ENCODE measurements around the gene MYH15.

The MYH15 gene

DNA sequence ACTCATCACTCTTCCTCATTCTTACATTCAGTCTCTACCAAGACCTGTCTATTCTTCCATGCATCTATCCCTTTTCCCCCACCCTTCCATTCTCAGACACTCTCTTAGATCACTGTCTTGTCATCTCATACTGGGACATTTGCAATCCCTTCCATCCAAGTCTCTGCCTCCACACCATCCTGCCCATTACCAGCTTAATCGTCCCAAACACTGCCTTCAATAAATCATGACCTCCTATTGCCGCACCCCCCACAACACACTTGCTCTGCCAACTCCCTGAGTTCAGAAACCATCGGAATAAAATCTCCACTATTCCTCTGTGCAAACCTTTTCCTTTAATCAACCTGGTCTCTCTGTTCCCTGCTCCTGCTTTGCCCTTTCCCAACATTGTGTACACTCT, 18.9 kb downstream of the MYH15 start:
- no peak for TF ChIP-seq CTCF (IDR thresholded peaks at IDR 0.05; ENCODE audit: insufficient read depth, low read length, poor library complexity, severe bottlenecking)
- DNase-seq (ENCODE audit: extremely low read depth, insufficient read length) = no peak
- Histone ChIP-seq H3K27me3 (replicated peaks; ENCODE audit: control insufficient read depth, insufficient read depth, low read length) (no peaks in the 10 kb centered on the region), H3K36me3 (ENCODE audit: control insufficient read depth, insufficient read depth, low read length) (no peaks in the 10 kb centered on the region), H3K4me3 (replicated peaks; ENCODE audit: low read depth, low read length) (no peak overlapping the region)

DNA sequence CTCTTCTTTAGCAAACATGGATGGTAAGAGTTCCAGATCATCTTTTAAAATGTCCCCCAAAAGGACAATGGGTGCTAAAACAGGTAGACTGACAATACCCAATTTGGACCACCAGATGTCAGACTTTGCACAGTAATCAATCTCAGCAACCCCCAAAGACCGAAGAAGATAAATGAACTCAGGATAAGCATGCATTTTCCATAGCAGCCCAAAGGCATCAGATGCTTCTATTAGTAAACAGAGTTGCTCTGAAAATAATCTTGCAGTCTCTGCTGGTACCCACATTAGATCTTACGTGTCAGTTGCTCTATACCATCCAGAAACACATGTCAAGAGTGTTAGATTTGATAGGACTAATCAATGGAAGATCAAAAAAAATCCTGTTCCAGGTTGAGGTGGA, 20.6 kb downstream of the MYH15 start:
- no peak for DNase-seq (ENCODE audit: extremely low read depth, insufficient read length)
- no peaks in the 10 kb centered on the region for H3K36me3 ChIP-seq (ENCODE audit: control insufficient read depth, insufficient read depth, low read length)
- H3K27me3 ChIP-seq (replicated peaks; ENCODE audit: control insufficient read depth, insufficient read depth, low read length) = no peaks in the 10 kb centered on the region
- H3K4me3 ChIP-seq (replicated peaks; ENCODE audit: low read depth, low read length) = no peak overlapping the region
- peak; percentile 61 for TF ChIP-seq CTCF (IDR thresholded peaks at IDR 0.05; ENCODE audit: insufficient read depth, low read length, poor library complexity, severe bottlenecking)

- no peaks in the 10 kb centered on the region for H3K36me3 ChIP-seq (ENCODE audit: control insufficient read depth, insufficient read depth, low read length)
- TF ChIP-seq CTCF (IDR thresholded peaks at IDR 0.05; ENCODE audit: insufficient read depth, low read length, poor library complexity, severe bottlenecking) = no peak
- no peak for DNase-seq (ENCODE audit: extremely low read depth, insufficient read length)
These were observed 21.8 kb downstream of the MYH15 start for GRCh38 chr3:108488631-108489030.

DNA sequence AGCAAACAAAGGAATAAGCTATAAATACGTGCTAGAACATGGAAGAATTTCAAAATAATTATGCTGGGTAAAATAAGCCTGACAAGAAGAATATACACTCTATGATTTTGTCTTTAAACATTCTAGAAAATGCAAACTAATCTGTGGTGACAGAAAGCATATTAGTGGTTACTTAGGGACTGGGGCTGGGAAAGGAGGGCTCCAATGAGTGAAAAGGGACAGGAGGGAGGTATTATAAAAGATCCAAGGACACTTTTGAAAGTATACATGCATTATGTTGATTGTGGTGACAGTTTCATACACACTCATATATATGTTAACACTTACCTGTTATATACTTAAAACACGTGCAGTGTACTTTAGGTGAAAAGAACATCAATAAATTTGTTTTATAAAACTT, 23.0 kb downstream of the MYH15 start:
- no peak overlapping the region for H3K4me3 ChIP-seq (replicated peaks; ENCODE audit: low read depth, low read length)
- no peak for TF ChIP-seq CTCF (IDR thresholded peaks at IDR 0.05; ENCODE audit: insufficient read depth, low read length, poor library complexity, severe bottlenecking)

More at GRCh38 chr3:108488631-108489030, 21.8 kb downstream of the MYH15 start:
- Histone ChIP-seq H3K27me3 (replicated peaks; ENCODE audit: control insufficient read depth, insufficient read depth, low read length) (no peaks in the 10 kb centered on the region), H3K4me3 (replicated peaks; ENCODE audit: low read depth, low read length) (no peak overlapping the region)

DNA sequence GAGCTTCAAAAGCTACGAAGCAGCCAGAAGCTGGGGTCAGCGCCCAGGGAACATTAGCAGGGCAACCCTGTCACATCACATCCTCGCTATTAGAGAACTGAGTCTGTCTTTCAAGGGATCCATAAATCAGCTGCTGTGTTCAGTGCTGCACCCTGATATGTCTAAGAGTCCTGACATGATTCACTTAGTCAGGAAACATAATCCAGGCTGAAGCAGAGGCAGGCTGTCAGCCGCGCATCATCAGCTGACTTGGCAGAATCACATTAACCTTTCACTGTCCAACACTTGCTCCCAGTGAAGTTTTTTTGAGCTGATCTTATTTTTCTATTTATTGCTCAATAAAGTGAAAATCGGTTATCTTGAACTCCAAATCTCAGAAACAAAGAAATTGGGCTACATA, 23.5 kb downstream of the MYH15 start:
- no peak overlapping the region for H3K4me3 ChIP-seq (replicated peaks; ENCODE audit: low read depth, low read length)
- no peak for DNase-seq (ENCODE audit: extremely low read depth, insufficient read length)
- TF ChIP-seq CTCF (IDR thresholded peaks at IDR 0.05; ENCODE audit: insufficient read depth, low read length, poor library complexity, severe bottlenecking) = no peak
- H3K36me3 ChIP-seq (ENCODE audit: control insufficient read depth, insufficient read depth, low read length) = no peaks in the 10 kb centered on the region
- H3K27me3 ChIP-seq (replicated peaks; ENCODE audit: control insufficient read depth, insufficient read depth, low read length) = no peaks in the 10 kb centered on the region

More for the DNA sequence above, 23.0 kb downstream of the MYH15 start:
- no peak for DNase-seq (ENCODE audit: extremely low read depth, insufficient read length)
- Histone ChIP-seq H3K27me3 (replicated peaks; ENCODE audit: control insufficient read depth, insufficient read depth, low read length) (no peaks in the 10 kb centered on the region), H3K36me3 (ENCODE audit: control insufficient read depth, insufficient read depth, low read length) (no peaks in the 10 kb centered on the region)

DNA sequence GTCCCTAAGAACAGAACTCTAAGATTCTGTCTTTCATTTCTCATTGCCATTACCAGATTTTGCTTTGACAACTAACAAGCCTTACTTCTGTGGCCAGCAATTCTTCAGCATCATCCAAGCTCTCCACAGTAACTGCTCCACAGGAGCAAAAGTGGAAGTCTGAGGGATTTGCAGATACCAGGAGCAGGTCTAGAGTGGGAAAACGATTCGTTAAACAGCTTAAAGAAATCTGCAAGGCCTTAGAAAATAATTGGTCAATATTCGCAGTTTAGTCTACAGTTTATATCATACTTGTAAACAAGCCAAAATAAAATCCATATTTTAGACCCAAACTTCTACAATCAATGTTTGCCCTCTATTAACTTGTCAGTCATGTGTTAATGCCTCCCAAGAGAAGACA, 24.1 kb downstream of the MYH15 start:
- TF ChIP-seq CTCF (IDR thresholded peaks at IDR 0.05; ENCODE audit: insufficient read depth, low read length, poor library complexity, severe bottlenecking) = no peak
- no peaks in the 10 kb centered on the region for H3K36me3 ChIP-seq (ENCODE audit: control insufficient read depth, insufficient read depth, low read length)
- no peak for DNase-seq (ENCODE audit: extremely low read depth, insufficient read length)
- no peak overlapping the region for H3K4me3 ChIP-seq (replicated peaks; ENCODE audit: low read depth, low read length)
- no peaks in the 10 kb centered on the region; the same call in 1 of the 2 replicates for H3K27me3 ChIP-seq (replicated peaks; ENCODE audit: control insufficient read depth, insufficient read depth, low read length)
